HCT116 (cell line): ENCODE data around the gene JDP2. TPM values are rescaled to one million over a fixed set of nuclear protein-coding genes. Genes with fewer than 3 reads are reported as not detected.

ENCODE experiments used
- ATAC-seq: fragments of 200-7000 bp; cut with Tn5 transposase; 2 replicates; pipeline ENCODE4 v1.9.1; 2020; ENCODE audit warnings: mild to moderate bottlenecking, moderate library complexity
- BruUV-seq: library from RNA; stranded (reverse); fragments of 400-500 nt; replicated peaks from 2 replicates; lab custom pipeline; 2021; lab: Mats Ljungman, UMichigan
- CTCF ChIA-PET: fragments of 300-600 bp; sonication (Branson Sonifier 250); formaldehyde crosslinking; loops from one replicate; lab custom pipeline; 2021; ENCODE audit warnings: antibody characterized with exemption; lab: Charles Lee
- POLR2A ChIA-PET: fragments of 300-600, 350-600 bp; sonication (Branson Sonifier 250); formaldehyde crosslinking; loops from one replicate; lab custom pipeline; 2021; ENCODE audit warnings: antibody characterized with exemption; lab: Charles Lee
- RAD21 ChIA-PET, 2 experiments: fragments of 300-600 bp; sonication (Branson Sonifier 250); formaldehyde crosslinking; loops; one replicate each; lab custom pipeline; 2023; ENCODE audit warnings: low total read pairs in 2 of 2; ENCODE audit not compliant: uncharacterized antibody in 2 of 2, unreplicated experiment in 2 of 2, low non-redundant PET in 1 of 2; lab: Charles Lee
- DNase-seq: peaks from one replicate; pipeline ENCODE4 v3.0.0-alpha.2; 2010; ENCODE audit warnings: low read depth, low spot score
- H2AFZ ChIP-seq: fragments of 200-600 bp; shearing (Covaris generic), sonication (generic); 2 replicates; pipeline ENCODE4 v1.6.1; 2017; ENCODE audit warnings: low read depth, mixed run types, mixed read lengths, antibody characterized with exemption, low read length; ENCODE audit not compliant: poor library complexity, severe bottlenecking
- H3K27ac ChIP-seq: 2 replicates; pipeline ENCODE4 v1.5.1; 2012; ENCODE audit warnings: low read depth, low read length
- H3K27me3 ChIP-seq: fragments of 200-600 bp; sonication (generic); 2 replicates; pipeline ENCODE4 v1.6.1; 2016; ENCODE audit warnings: mixed run types, low read length, mixed read lengths; ENCODE audit not compliant: insufficient read depth
- H3K36me3 ChIP-seq, 2 experiments: fragments of 200-500 bp in 1 of 2; fragments of 200-600 bp in 1 of 2; sonication (Bioruptor generic) in 1 of 2; sonication (generic) in 1 of 2; 2 replicates each; pipeline versions ENCODE4 v1.5.1 to v1.6.1; 2014 to 2016; ENCODE audit warnings: low read length in 2 of 2, inconsistent platforms in 1 of 2, mixed read lengths in 1 of 2, mixed run types in 1 of 2; ENCODE audit not compliant: insufficient read depth in 2 of 2, control insufficient read depth in 1 of 2
- H3K4me1 ChIP-seq, 2 experiments: fragments of 200-600 bp in 1 of 2; sonication (generic) in 1 of 2; 2 replicates each; pipeline versions ENCODE4 v1.5.1 to v1.6.1; 2012 to 2017; ENCODE audit warnings: low read length in 2 of 2, inconsistent platforms in 1 of 2, mild to moderate bottlenecking in 1 of 2, mixed read lengths in 1 of 2, mixed run types in 1 of 2, moderate library complexity in 1 of 2; ENCODE audit not compliant: insufficient read depth in 2 of 2, control insufficient read depth in 1 of 2
- H3K4me2 ChIP-seq: fragments of 200-600 bp; sonication (generic); 2 replicates; pipeline ENCODE4 v1.6.1; 2017; ENCODE audit warnings: mixed run types, low read length, mixed read lengths
- H3K4me3 ChIP-seq, 2 experiments: fragments of 200-600 bp in 1 of 2; sonication (generic) in 1 of 2; replicated peaks in 1 of 2; 2 replicates each; pipeline ENCODE4 v1.5.1; 2011 to 2016; ENCODE audit warnings: low read length in 2 of 2, control low read depth in 1 of 2, low read depth in 1 of 2, mild to moderate bottlenecking in 1 of 2, mixed read lengths in 1 of 2, mixed run types in 1 of 2
- H3K79me2 ChIP-seq: fragments of 200-600 bp; sonication (generic); 2 replicates; pipeline ENCODE4 v1.6.1; 2017; ENCODE audit warnings: mild to moderate bottlenecking, mixed run types, low read length, moderate library complexity, mixed read lengths; ENCODE audit not compliant: insufficient read depth
- H3K9ac ChIP-seq: fragments of 200-600 bp; sonication (generic); 2 replicates; pipeline ENCODE4 v1.6.1; 2016; ENCODE audit warnings: low read length, mixed read lengths
- H3K9me2 ChIP-seq: fragments of 200-600 bp; sonication (generic), shearing (Covaris generic); 2 replicates; pipeline ENCODE4 v1.6.1; 2017; ENCODE audit warnings: mixed run types, mild to moderate bottlenecking, moderate library complexity; ENCODE audit not compliant: insufficient read depth
- H3K9me3 ChIP-seq, 2 experiments: fragments of 200-500 bp in 1 of 2; fragments of 200-600 bp in 1 of 2; sonication (Bioruptor generic) in 1 of 2; sonication (generic) in 1 of 2; 2 replicates each; pipeline ENCODE4 v1.6.1; 2014 to 2017; ENCODE audit warnings: low read length in 2 of 2, mixed read lengths in 2 of 2, inconsistent platforms in 1 of 2, low read depth in 1 of 2, mild to moderate bottlenecking in 1 of 2, mixed run types in 1 of 2, moderate library complexity in 1 of 2; ENCODE audit not compliant: control insufficient read depth in 1 of 2, insufficient read depth in 1 of 2
- H4K20me1 ChIP-seq: fragments of 200-600 bp; sonication (generic), shearing (Covaris generic); 2 replicates; pipeline ENCODE4 v1.6.1; 2017; ENCODE audit warnings: mixed run types, mild to moderate bottlenecking, moderate library complexity; ENCODE audit not compliant: insufficient read depth
- ATF3 ChIP-seq: IDR thresholded peaks from 2 replicates; pipeline ENCODE4 v1.6.1; 2012
- CEBPB ChIP-seq: IDR thresholded peaks from 2 replicates; pipeline ENCODE4 v1.6.1; 2012; ENCODE audit warnings: low read depth
- CTCF ChIP-seq, 3 experiments: fragments of 200-600 bp in 1 of 3; sonication (generic) in 1 of 3; IDR thresholded peaks in 2 of 3; conservative IDR thresholded peaks in 1 of 3; 2 replicates each; pipeline ENCODE4 v1.5.1; 2012 to 2017; ENCODE audit warnings: low read depth in 2 of 3, low read length in 2 of 3, antibody characterized with exemption in 1 of 3, borderline replicate concordance in 1 of 3, control low read depth in 1 of 3, mild to moderate bottlenecking in 1 of 3, mixed read lengths in 1 of 3, mixed run types in 1 of 3, moderate library complexity in 1 of 3; ENCODE audit not compliant: insufficient read depth in 1 of 3
- EGR1 ChIP-seq: IDR thresholded peaks from 2 replicates; pipeline ENCODE4 v1.6.1; 2012; ENCODE audit warnings: low read depth
- ELF1 ChIP-seq: IDR thresholded peaks from 2 replicates; pipeline ENCODE4 v1.6.1; 2012; ENCODE audit warnings: low read depth, borderline replicate concordance
- EZH2 ChIP-seq: fragments of 200-600 bp; sonication (generic); IDR thresholded peaks from 2 replicates; pipeline ENCODE4 v1.6.1; 2017; ENCODE audit warnings: antibody characterized with exemption, mixed run types
- FOSL1 ChIP-seq: IDR thresholded peaks from 2 replicates; pipeline ENCODE4 v1.6.1; 2012; ENCODE audit warnings: low read depth
- JUND ChIP-seq: IDR thresholded peaks from 2 replicates; pipeline ENCODE4 v1.6.1; 2012
- MAX ChIP-seq: IDR thresholded peaks from 2 replicates; pipeline ENCODE4 v1.6.1; 2012
- POLR2AphosphoS5 ChIP-seq: IDR thresholded peaks from 2 replicates; pipeline ENCODE4 v1.6.1; 2011; ENCODE audit warnings: mild to moderate bottlenecking, low read depth, low read length, moderate library complexity
- SIN3A ChIP-seq: IDR thresholded peaks from 2 replicates; pipeline ENCODE4 v1.6.1; 2012; ENCODE audit warnings: low read depth
- SP1 ChIP-seq: IDR thresholded peaks from 2 replicates; pipeline ENCODE4 v1.6.1; 2012; ENCODE audit warnings: low read depth
- SRF ChIP-seq: IDR thresholded peaks from 2 replicates; pipeline ENCODE4 v1.6.1; 2012; ENCODE audit warnings: low read depth
- YY1 ChIP-seq: IDR thresholded peaks from 2 replicates; pipeline ENCODE4 v1.6.1; 2011; ENCODE audit warnings: low read length, low read depth, moderate library complexity, mild to moderate bottlenecking; ENCODE audit not compliant: insufficient replicate concordance; ENCODE audit errors: extremely low read depth
- ZNF274 ChIP-seq: fragments of 200-500 bp; sonication (Bioruptor generic); IDR thresholded peaks from 2 replicates; pipeline ENCODE4 v1.6.1; 2014; ENCODE audit warnings: mild to moderate bottlenecking, low read depth, low read length, inconsistent platforms
- intact Hi-C: fragments of 100-400 bp; cut with micrococcal nuclease; formaldehyde crosslinking; loops from 2 replicates; pipeline ENCODE4 v1.10.0; 2022
- total RNA-seq: library from RNA; stranded (reverse); gene quantifications from one replicate; pipeline ENCODE4 v1.2.1, GENCODE V29; 2021; ENCODE audit not compliant: unreplicated experiment

Gene JDP2
- total RNA-seq, 1 experiment from 2014 or later: 25.4 TPM

- Histone ChIP-seq H3K9me3 (no peaks in the 10 kb centered on the region), H3K4me1 (no peaks in the 10 kb centered on the region), H4K20me1 (no peaks in the 10 kb centered on the region), H3K9me2 (no peaks in the 10 kb centered on the region), H3K9ac (no peak overlapping the region), H3K27me3 (no peaks in the 10 kb centered on the region), H3K4me3 (no peak overlapping the region), H3K27ac (no peak overlapping the region), H3K79me2 (no peaks in the 10 kb centered on the region), H3K36me3 (no peaks in the 10 kb centered on the region), H2AFZ (no peak overlapping the region), H3K4me2 (no peak overlapping the region)
- no TSS peak for BruUV-seq
- TF ChIP-seq ZNF274 (no peak), JUND (no peak), MAX (no peak), SP1 (no peak), SRF (no peak), POLR2AphosphoS5 (no peak), YY1 (no peak), FOSL1 (no peak), CTCF (IDR thresholded peaks at IDR 0.05 in 2 of 3, conservative IDR thresholded peaks at IDR 0.05 in 1 of 3; ENCODE audit: borderline replicate concordance in 1 of 3, insufficient read depth in 1 of 3, low read depth in 2 of 3, low read length in 2 of 3) (no peak), EZH2 (no peak), ELF1 (no peak), CEBPB (no peak), ATF3 (no peak), EGR1 (no peak), SIN3A (no peak)
- no peak for ATAC-seq
- DNase-seq: no peak
- ChIA-PET POLR2A (no interaction called here), RAD21 (no interaction called here), CTCF (interaction anchor here (1.5 to 1.7 kb wide), 2 partner anchors 11 to 62 kb away, joined by 4 to 10 read pairs; no protein-coding TSS in a partner anchor)
- intact Hi-C loops: no loop called here
Observed at GRCh38 chr14:75499084-75499875, 71.5 kb downstream of the JDP2 start.
